Lung (tissue), 12 donors: ENCODE data around the gene SLC22A14. TPM values are rescaled to one million over a fixed set of nuclear protein-coding genes. Genes with fewer than 3 reads are reported as not detected.

Experiments used
- ATAC-seq: fragments of 200-7000 bp; cut with Tn5 transposase; one replicate; pipeline ENCODE4 v1.9.1; 2020; ENCODE audit warnings: moderate number of reproducible peaks; ENCODE audit not compliant: insufficient read depth, low FRiP score
- DNase-seq, 3 donors: peaks; one replicate each; pipeline ENCODE4 v3.0.0-alpha.2; 2013 to 2017
- H3K27ac ChIP-seq, 2 donors: one replicate each; pipeline ENCODE4 v1.5.1; 2013; ENCODE audit warnings: mild to moderate bottlenecking in 2 of 2, moderate library complexity in 2 of 2, control low read depth in 1 of 2, inconsistent platforms in 1 of 2, low read depth in 1 of 2, low read length in 1 of 2
- H3K27me3 ChIP-seq, 3 donors: one replicate each; pipeline ENCODE4 v1.5.1; 2013; ENCODE audit warnings: low read length in 2 of 3; ENCODE audit not compliant: control insufficient read depth in 3 of 3, insufficient read depth in 3 of 3
- H3K36me3 ChIP-seq, 4 donors: one replicate each; pipeline ENCODE4 v1.5.1; 2013; ENCODE audit warnings: low read length in 4 of 4, mild to moderate bottlenecking in 1 of 4, moderate library complexity in 1 of 4; ENCODE audit not compliant: control insufficient read depth in 4 of 4, insufficient read depth in 4 of 4
- H3K4me1 ChIP-seq, 5 donors: one replicate each; pipeline ENCODE4 v1.5.1; 2013; ENCODE audit warnings: low read length in 5 of 5, mild to moderate bottlenecking in 2 of 5, moderate library complexity in 1 of 5; ENCODE audit not compliant: control insufficient read depth in 5 of 5, insufficient read depth in 5 of 5
- H3K4me3 ChIP-seq: one replicate; pipeline ENCODE4 v1.5.1; 2013; ENCODE audit warnings: mild to moderate bottlenecking, control low read depth, moderate library complexity
- H3K9ac ChIP-seq, 2 donors: one replicate each; pipeline ENCODE4 v1.5.1; 2013; ENCODE audit warnings: low read length in 2 of 2, control low read depth in 1 of 2; ENCODE audit not compliant: insufficient read depth in 1 of 2
- H3K9me3 ChIP-seq, 4 donors: one replicate each; pipeline ENCODE4 v1.5.1; 2013; ENCODE audit warnings: low read length in 3 of 4, mild to moderate bottlenecking in 1 of 4, moderate library complexity in 1 of 4; ENCODE audit not compliant: control insufficient read depth in 4 of 4, insufficient read depth in 3 of 4
- CTCF ChIP-seq: IDR thresholded peaks from 2 replicates; pipeline ENCODE4 v1.5.1; 2012; ENCODE audit warnings: mild to moderate bottlenecking; ENCODE audit errors: control extremely low read depth, extremely low read depth
- WGBS, 2 donors: extraction: QIAGEN DNeasy Blood & Tissue Kit; methylation state at CpG; one replicate each; pipeline ENCODE4 v1.1.7; 2013; 5-methylcytosine and 5-hydroxymethylcytosine counted together
- polyA plus RNA-seq, 2 donors: library from polyadenylated mRNA; stranded (reverse); fragments of 200-250 nt; gene quantifications; one replicate each; pipeline ENCODE4 v1.2.1, GENCODE V29; 2013
- total RNA-seq, 2 donors: library from RNA; depleted of rRNA in 1 of 2; stranded (reverse); fragments of >200 nt in 1 of 2; gene quantifications; one replicate each; pipeline ENCODE4 v1.2.1, GENCODE V29; 2014 to 2021
- donor health status: control.
- donor health status: control.
- donor health status: Bipolar disorder and iron deficiency.
- donor health status: healthy.
- donor health status: DM: yes; HTN: yes; CAD: no.

SLC22A14 gene
- total and polyA plus RNA-seq, 4 donors = 0.06 to 0.07 TPM; not detected in 2

DNA sequence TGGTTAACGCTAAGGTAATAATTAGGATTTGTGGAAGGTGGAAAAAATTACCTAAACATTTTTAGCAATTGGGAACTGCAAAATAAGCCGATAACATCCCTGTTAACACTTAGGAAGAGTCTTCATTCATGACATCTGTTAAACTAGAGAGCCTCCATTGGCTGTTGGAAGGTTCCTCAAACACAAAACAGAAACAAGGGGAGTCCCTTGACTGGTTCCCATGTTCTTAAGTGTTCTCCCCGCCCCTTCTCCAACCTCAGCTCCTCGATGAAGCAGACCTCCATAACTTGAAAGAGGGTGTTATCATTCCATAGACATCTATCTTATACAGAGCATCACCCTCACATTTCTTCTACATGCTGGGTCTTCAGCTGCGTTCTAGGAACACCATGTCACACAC is 14.0 kb upstream of the SLC22A14 start:
- H3K27me3 ChIP-seq = no peaks in the 10 kb centered on the region
- no peak overlapping the region for H3K27ac ChIP-seq
- ATAC-seq (no peak), DNase-seq (no peak)
- H3K4me1 ChIP-seq = peaks cover 0 to 6% (median 0%) of the 10 kb centered on the region in 5 donors
- 34 to 60% methylated on average over 5 of the region's 5 CpGs for WGBS, 2 donors
- H3K4me3 ChIP-seq = no peak overlapping the region
- no peak overlapping the region for H3K9ac ChIP-seq
- no peak for TF ChIP-seq CTCF
- no peaks in the 10 kb centered on the region for H3K9me3 ChIP-seq
- H3K36me3 ChIP-seq = no peaks in the 10 kb centered on the region

DNA sequence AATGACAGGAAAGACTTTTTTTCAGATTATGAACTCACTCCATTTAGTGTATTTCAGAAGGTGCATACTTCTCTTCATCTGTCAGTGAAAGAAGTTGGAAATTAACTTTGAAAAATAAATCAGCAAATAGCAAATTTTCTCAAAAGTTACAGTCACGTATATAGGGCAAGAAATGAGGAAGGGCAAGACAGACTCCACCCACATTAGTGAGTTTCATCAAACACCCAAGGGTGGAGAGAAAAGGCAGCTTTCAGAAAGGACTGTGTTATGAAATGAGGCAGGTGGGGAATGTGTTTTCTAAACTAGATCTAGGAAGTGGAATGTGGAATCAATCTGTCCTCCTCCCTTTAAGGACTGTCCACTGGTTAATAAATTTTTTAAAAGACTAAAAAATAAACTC is 13.6 kb upstream of the SLC22A14 start:
- H3K27me3 ChIP-seq = no peaks in the 10 kb centered on the region
- H3K36me3 ChIP-seq = no peaks in the 10 kb centered on the region
- no peaks in the 10 kb centered on the region for H3K9me3 ChIP-seq
- no peak overlapping the region for H3K4me3 ChIP-seq
- DNase-seq (no peak), ATAC-seq (no peak)
- 32 to 61% methylated on average over 1 of the region's 1 CpG for WGBS, 2 donors
- no peak overlapping the region for H3K27ac ChIP-seq
- TF ChIP-seq CTCF = no peak
- H3K9ac ChIP-seq = no peak overlapping the region
- peaks cover 0 to 6% (median 0%) of the 10 kb centered on the region in 5 donors for H3K4me1 ChIP-seq

DNA sequence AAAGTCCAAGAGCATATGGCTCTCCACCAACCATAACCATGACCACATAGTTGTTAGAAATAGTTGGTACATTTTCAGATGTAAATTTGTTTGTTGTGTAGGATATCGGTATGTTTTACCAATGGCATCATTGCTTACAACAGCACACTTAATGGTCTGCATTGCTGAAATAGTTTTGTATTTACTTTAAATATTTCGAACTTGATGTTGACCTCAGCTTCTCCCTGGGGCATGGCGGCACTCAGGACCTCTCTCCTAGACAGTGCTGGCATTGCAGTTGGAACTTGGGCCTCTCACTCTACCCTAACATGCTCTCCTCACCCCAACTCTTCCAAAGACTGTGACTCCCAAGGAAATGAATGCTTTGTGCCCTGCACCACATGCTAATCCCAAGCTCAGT is 11.5 kb upstream of the SLC22A14 start:
- no peak for TF ChIP-seq CTCF
- DNase-seq = no peak
- 87 to 94% methylated on average over 3 of the region's 3 CpGs for WGBS, 2 donors

DNA sequence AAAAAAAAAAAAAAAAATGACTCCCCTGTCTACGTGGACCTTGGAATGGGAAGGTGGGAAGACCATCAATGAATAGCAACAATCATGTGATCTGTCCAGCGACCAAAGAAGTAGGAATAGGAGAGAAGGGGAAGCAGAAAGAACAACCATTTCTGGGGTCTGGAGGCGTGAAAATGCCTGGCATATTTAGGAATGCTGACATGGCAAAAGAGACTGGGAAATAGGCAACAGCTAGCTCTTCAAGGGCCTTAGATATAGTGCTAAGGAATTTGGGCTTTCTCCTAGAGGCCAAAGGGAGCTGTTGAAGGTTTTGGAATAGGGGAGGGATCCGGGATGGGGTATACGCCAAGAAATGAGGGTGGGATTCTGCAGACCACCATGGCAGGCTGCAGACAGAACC is 10.5 kb upstream of the SLC22A14 start:
- TF ChIP-seq CTCF = no peak
- H3K4me1 ChIP-seq = peaks cover 0 to 5% (median 0%) of the 10 kb centered on the region in 5 donors
- no peak for DNase-seq
- no peak overlapping the region for H3K27ac ChIP-seq
- no peak for ATAC-seq
- H3K4me3 ChIP-seq = no peak overlapping the region
- H3K9ac ChIP-seq = no peak overlapping the region
- H3K9me3 ChIP-seq = no peaks in the 10 kb centered on the region
- H3K36me3 ChIP-seq = peaks cover 0 to 7% (median 0%) of the 10 kb centered on the region in 4 donors
- H3K27me3 ChIP-seq = no peaks in the 10 kb centered on the region
- WGBS, 2 donors = 96 to 97% methylated on average over 5 of the region's 5 CpGs

More for the DNA sequence above, 11.5 kb upstream of the SLC22A14 start:
- Histone ChIP-seq H3K4me3 (no peak overlapping the region), H3K36me3 (peaks cover 0 to 6% (median 0%) of the 10 kb centered on the region in 4 donors), H3K9me3 (no peaks in the 10 kb centered on the region), H3K9ac (no peak overlapping the region), H3K27ac (no peak overlapping the region), H3K27me3 (no peaks in the 10 kb centered on the region), H3K4me1 (peaks cover 0 to 5% (median 0%) of the 10 kb centered on the region in 5 donors)
- no peak for ATAC-seq
